Endothelial cell (in vitro differentiated cells): ENCODE measurements around the gene LRRC74A. TPM values are rescaled to one million over a fixed set of nuclear protein-coding genes. Genes with fewer than 3 reads are reported as not detected.

ENCODE experiments used
- DNase-seq: peaks from one replicate; pipeline ENCODE4 v3.0.0; 2021; ENCODE audit warnings: low spot score
- H3K27ac Mint-ChIP-seq: one replicate; pipeline ENCODE4 v1.8.0; 2021; ENCODE audit warnings: mixed read lengths, inconsistent platforms; ENCODE audit not compliant: unreplicated experiment
- H3K27me3 Mint-ChIP-seq: one replicate; pipeline ENCODE4 v1.8.0; 2021; ENCODE audit warnings: mild to moderate bottlenecking, moderate library complexity, mixed read lengths, inconsistent platforms; ENCODE audit not compliant: unreplicated experiment
- H3K36me3 Mint-ChIP-seq: one replicate; pipeline ENCODE4 v1.8.0; 2021; ENCODE audit warnings: mild to moderate bottlenecking, low read depth, mixed read lengths, inconsistent platforms; ENCODE audit not compliant: unreplicated experiment
- H3K4me1 Mint-ChIP-seq: one replicate; pipeline ENCODE4 v1.8.0; 2021; ENCODE audit warnings: mild to moderate bottlenecking, mixed read lengths, inconsistent platforms; ENCODE audit not compliant: unreplicated experiment
- H3K4me3 Mint-ChIP-seq: one replicate; pipeline ENCODE4 v1.8.0; 2021; ENCODE audit warnings: mild to moderate bottlenecking, mixed read lengths, inconsistent platforms; ENCODE audit not compliant: unreplicated experiment
- H3K9me3 Mint-ChIP-seq: one replicate; pipeline ENCODE4 v1.8.0; 2021; ENCODE audit warnings: mixed read lengths, inconsistent platforms; ENCODE audit not compliant: unreplicated experiment
- total RNA-seq: library from RNA; stranded (reverse); fragmentation: NEBNext Ultra II Directional; extraction: Animal tissue kit (Norgen Biotek cat#: 25700); gene quantifications from one replicate; pipeline ENCODE4 v1.2.1, GENCODE V29; 2021; ENCODE audit not compliant: unreplicated experiment
- TF ChIP-seq, protein P1 (sequence below): fragments of 200-600 bp; sonication (generic); IDR thresholded peaks from one replicate; pipeline ENCODE4 v1.5.0; 2021; ENCODE audit warnings: antibody characterized with exemption; ENCODE audit not compliant: unreplicated experiment

LRRC74A gene
- total RNA-seq, 1 donor from 2014 or later = not detected

DNA sequence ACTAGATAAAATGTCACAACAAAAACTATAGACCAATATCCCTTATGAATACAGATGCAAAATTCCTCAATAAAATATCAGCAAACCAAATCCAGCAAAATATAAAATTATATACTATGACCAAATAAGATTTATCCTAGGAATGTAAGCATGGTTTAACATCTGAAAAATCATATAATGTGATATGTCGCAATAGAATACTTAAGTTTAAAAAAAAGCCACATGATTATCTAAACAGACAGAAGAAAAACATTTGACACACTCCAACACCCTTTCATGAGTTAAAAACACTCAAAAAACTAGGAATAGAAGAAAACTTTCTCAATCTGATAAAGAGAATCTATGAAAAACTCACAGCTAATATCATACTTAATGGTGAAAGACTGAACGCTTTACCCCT lies 33.8 kb upstream of the LRRC74A start:
- Mint-ChIP-seq H3K36me3 (peaks cover 23% of the 10 kb centered on the region), H3K27me3 (peaks cover 1% of the 10 kb centered on the region), H3K4me1 (no peaks in the 10 kb centered on the region), H3K4me3 (no peak overlapping the region), H3K27ac (no peak overlapping the region), H3K9me3 (no peaks in the 10 kb centered on the region)
- TF ChIP-seq, protein P1, sequence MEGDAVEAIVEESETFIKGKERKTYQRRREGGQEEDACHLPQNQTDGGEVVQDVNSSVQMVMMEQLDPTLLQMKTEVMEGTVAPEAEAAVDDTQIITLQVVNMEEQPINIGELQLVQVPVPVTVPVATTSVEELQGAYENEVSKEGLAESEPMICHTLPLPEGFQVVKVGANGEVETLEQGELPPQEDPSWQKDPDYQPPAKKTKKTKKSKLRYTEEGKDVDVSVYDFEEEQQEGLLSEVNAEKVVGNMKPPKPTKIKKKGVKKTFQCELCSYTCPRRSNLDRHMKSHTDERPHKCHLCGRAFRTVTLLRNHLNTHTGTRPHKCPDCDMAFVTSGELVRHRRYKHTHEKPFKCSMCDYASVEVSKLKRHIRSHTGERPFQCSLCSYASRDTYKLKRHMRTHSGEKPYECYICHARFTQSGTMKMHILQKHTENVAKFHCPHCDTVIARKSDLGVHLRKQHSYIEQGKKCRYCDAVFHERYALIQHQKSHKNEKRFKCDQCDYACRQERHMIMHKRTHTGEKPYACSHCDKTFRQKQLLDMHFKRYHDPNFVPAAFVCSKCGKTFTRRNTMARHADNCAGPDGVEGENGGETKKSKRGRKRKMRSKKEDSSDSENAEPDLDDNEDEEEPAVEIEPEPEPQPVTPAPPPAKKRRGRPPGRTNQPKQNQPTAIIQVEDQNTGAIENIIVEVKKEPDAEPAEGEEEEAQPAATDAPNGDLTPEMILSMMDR = no peak
- DNase-seq = no peak

DNA sequence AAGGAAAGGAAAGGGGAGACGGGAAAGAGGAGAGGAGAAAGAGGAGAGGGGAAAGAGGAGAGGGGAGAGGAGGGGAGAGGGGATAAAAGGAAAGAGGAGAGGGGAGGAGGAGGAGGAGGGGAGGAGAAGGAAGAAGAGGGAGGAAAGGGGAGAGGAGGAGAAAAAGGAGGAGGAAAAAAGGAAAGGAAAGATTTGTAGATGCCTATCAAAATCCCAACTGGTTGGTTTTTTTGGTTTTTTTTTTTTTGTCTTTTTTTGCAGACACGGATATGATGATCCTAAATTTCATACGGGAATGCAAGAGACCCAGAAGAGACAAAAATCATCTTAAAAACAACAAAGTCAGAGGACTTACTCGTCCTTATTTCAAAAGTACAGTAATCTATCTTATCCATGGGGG lies 32.9 kb upstream of the LRRC74A start:
- TF ChIP-seq, protein P1 = no peak
- H3K4me3 Mint-ChIP-seq = no peak overlapping the region
- peaks cover 6% of the 10 kb centered on the region for H3K27me3 Mint-ChIP-seq
- H3K4me1 Mint-ChIP-seq = no peaks in the 10 kb centered on the region
- H3K9me3 Mint-ChIP-seq = no peaks in the 10 kb centered on the region
- no peak overlapping the region for H3K27ac Mint-ChIP-seq
- no peak for DNase-seq
- peaks cover 28% of the 10 kb centered on the region for H3K36me3 Mint-ChIP-seq

DNA sequence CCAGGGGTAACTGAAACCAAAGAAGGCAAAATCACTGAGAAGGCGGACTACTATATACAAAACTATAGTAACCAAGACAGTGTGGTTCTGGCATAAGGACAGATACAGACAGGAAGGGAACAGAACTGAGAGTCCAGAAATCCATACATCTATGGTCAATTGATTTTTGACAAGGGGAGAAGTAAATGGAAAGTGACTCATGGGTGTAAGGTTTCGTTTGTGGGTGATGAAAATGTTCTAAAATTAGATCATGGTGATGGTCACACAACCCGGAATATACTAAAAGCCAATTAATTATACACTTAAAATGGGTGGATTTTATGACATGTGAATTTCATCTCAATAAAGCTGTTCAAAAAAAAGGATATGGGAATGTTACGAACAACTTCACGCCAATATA lies 32.3 kb upstream of the LRRC74A start:
- Mint-ChIP-seq H3K4me1 (no peaks in the 10 kb centered on the region), H3K4me3 (no peak overlapping the region), H3K9me3 (no peaks in the 10 kb centered on the region), H3K27me3 (peaks cover 6% of the 10 kb centered on the region), H3K27ac (no peak overlapping the region), H3K36me3 (peaks cover 25% of the 10 kb centered on the region)
- DNase-seq = no peak
- TF ChIP-seq, protein P1 = no peak

DNA sequence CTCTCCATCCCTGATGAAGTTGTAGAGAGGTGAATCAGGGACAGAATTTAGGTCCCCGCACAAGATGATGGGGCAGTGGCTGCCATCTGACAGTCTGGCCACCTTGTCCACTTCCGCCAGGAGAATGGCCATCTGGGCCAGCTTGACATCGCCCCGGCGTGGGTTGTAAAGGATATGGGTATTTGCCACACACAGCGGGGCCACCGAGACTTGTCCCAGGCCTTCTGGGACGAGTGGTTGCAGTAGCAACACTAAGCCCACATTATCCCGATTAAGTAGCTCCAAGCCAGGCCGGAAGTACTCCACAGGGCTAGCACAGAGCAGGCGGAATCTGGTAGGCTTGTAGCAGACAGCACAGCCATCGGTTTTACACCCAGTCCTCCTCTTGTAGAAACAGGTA lies 19.8 kb upstream of the LRRC74A start:
- H3K4me3 Mint-ChIP-seq = no peak overlapping the region
- H3K27ac Mint-ChIP-seq = no peak overlapping the region
- H3K4me1 Mint-ChIP-seq = peaks cover 26% of the 10 kb centered on the region
- peaks cover 36% of the 10 kb centered on the region for H3K36me3 Mint-ChIP-seq
- H3K27me3 Mint-ChIP-seq = no peaks in the 10 kb centered on the region
- DNase-seq = no peak
- H3K9me3 Mint-ChIP-seq = no peaks in the 10 kb centered on the region
- TF ChIP-seq, protein P1 = no peak

DNA sequence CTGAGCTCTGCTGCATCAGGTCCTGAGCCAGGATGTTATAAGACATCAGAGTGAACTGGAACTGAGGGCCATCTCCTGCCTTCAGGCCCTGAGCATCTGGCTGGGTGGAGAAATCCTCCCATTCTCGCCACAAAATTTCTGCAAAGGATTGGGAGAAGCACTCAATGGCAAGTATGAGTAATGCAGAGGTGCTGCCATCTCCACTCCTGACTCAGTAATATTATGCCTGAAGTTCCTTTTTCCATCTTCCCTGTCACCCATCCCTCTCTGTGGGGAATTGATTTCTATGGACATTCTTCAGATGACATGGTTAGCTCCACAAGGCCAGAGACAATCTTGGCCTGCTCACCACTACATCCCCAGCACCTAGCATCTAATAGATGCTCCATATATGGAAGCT lies 18.2 kb upstream of the LRRC74A start:
- H3K4me3 Mint-ChIP-seq = no peak overlapping the region
- no peaks in the 10 kb centered on the region for H3K9me3 Mint-ChIP-seq
- peaks cover 30% of the 10 kb centered on the region for H3K4me1 Mint-ChIP-seq
- TF ChIP-seq, protein P1 = no peak
- H3K36me3 Mint-ChIP-seq = peaks cover 30% of the 10 kb centered on the region
- H3K27me3 Mint-ChIP-seq = peaks cover under 1% of the 10 kb centered on the region
- DNase-seq = no peak
- H3K27ac Mint-ChIP-seq = no peak overlapping the region
